Loucy (cell line): Measurements from ENCODE around the gene KRT10.

ENCODE experiments used
- H2AFZ ChIP-seq: fragments of 200-600 bp; sonication (generic); 2 replicates; pipeline ENCODE4 v1.6.0; 2016; ENCODE audit warnings: antibody characterized with exemption, mild to moderate bottlenecking, low read length, moderate library complexity
- H3F3A ChIP-seq: fragments of 200-600 bp; 2 replicates; pipeline ENCODE4 v1.6.0; 2016; ENCODE audit warnings: antibody characterized with exemption, low read depth, mild to moderate bottlenecking
- H3K27me3 ChIP-seq: fragments of 200-600 bp; sonication (generic); 2 replicates; pipeline ENCODE4 v1.6.1; 2014; ENCODE audit warnings: low read length, mild to moderate bottlenecking; ENCODE audit not compliant: insufficient read depth, poor library complexity, severe bottlenecking
- H3K36me3 ChIP-seq: fragments of 200-600 bp; sonication (generic); 2 replicates; pipeline ENCODE4 v1.6.1; 2016; ENCODE audit warnings: low read length; ENCODE audit not compliant: insufficient read depth
- H3K4me1 ChIP-seq: fragments of 200-600 bp; sonication (generic); 2 replicates; pipeline ENCODE4 v1.5.1; 2014; ENCODE audit warnings: low read length, mild to moderate bottlenecking; ENCODE audit not compliant: insufficient read depth, poor library complexity, severe bottlenecking
- H3K4me2 ChIP-seq: fragments of 200-600 bp; sonication (generic); 2 replicates; pipeline ENCODE4 v1.6.0; 2014; ENCODE audit warnings: antibody characterized with exemption, low read length, low read depth, mild to moderate bottlenecking; ENCODE audit not compliant: poor library complexity, severe bottlenecking
- H3K4me3 ChIP-seq: fragments of 200-600 bp; sonication (generic); 2 replicates; pipeline ENCODE4 v1.5.1; 2014; ENCODE audit warnings: low read length, mild to moderate bottlenecking, mixed read lengths; ENCODE audit not compliant: poor library complexity, severe bottlenecking
- H3K79me2 ChIP-seq: fragments of 200-600 bp; sonication (generic); 2 replicates; pipeline ENCODE4 v1.6.1; 2014; ENCODE audit warnings: low read length; ENCODE audit not compliant: insufficient read depth
- H3K9ac ChIP-seq: fragments of 200-600 bp; sonication (generic); 2 replicates; pipeline ENCODE4 v1.6.0; 2014; ENCODE audit warnings: mild to moderate bottlenecking, low read depth, low read length, moderate library complexity; ENCODE audit not compliant: poor library complexity, severe bottlenecking
- H3K9me2 ChIP-seq: fragments of 200-600 bp; sonication (generic); replicated peaks from 2 replicates; pipeline ENCODE4 v1.6.1; 2016; ENCODE audit warnings: low read depth, low read length, mixed read lengths
- H3K9me3 ChIP-seq: fragments of 200-600 bp; sonication (generic); 2 replicates; pipeline ENCODE4 v1.6.1; 2014; ENCODE audit warnings: mild to moderate bottlenecking, antibody characterized with exemption, low read length, low read depth; ENCODE audit not compliant: insufficient read depth
- H4K20me1 ChIP-seq: fragments of 200-600 bp; sonication (generic); 2 replicates; pipeline ENCODE4 v1.6.0; 2014; ENCODE audit warnings: antibody characterized with exemption, low read length, mild to moderate bottlenecking; ENCODE audit not compliant: insufficient read depth, poor library complexity, severe bottlenecking
- EZH2phosphoT487 ChIP-seq: fragments of 200-600 bp; IDR thresholded peaks from 2 replicates; pipeline ENCODE4 v1.6.1; 2018; ENCODE audit warnings: antibody characterized with exemption, mild to moderate bottlenecking, moderate library complexity, borderline replicate concordance
- TF ChIP-seq, protein P1 (sequence below): fragments of 200-600 bp; sonication (generic); conservative IDR thresholded peaks from 2 replicates; pipeline ENCODE4 v1.5.1; 2014; ENCODE audit warnings: mild to moderate bottlenecking, antibody characterized with exemption, low read length

Gene KRT10

DNA sequence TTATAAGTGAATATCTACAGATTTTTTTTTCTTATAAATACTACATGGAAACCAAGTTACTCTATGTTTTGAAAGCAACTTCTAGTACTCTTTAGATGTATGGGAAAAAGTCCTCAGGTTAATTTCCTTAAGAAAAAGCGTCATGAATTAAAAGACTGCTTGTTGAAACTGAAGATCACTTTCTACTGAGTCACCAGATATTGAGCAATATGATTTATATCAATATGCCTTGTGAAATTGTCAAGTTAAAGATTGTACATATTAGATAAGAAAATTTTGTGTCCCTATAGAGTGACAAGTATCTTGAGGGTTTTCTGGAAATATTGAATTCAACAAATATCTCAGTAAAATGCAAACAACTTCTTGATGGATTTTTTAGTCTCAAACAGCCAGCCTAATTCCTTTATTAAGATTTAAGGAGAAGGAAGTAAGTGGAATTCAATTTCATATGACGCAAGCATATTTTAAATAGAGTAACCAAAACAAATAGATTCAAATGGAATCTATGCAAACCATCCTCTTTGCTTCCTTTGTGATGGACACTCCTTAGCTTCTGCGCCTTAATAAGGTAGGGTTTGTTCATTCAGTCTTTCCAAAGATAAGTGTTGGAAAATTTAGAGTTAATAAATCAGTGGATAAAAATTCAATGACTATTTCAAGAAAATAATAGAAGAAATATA lies 28.0 kb upstream of the KRT10 start:
- Histone ChIP-seq H2AFZ (no peak overlapping the region), H3K27me3 (peaks cover 9% of the 10 kb centered on the region), H3K9me2 (no peaks in the 10 kb centered on the region), H3K4me2 (no peak overlapping the region), H3K9ac (no peak overlapping the region), H3K4me3 (no peak overlapping the region), H3F3A (no peaks in the 10 kb centered on the region), H3K79me2 (no peaks in the 10 kb centered on the region), H3K36me3 (no peaks in the 10 kb centered on the region), H3K4me1 (no peaks in the 10 kb centered on the region), H3K9me3 (no peaks in the 10 kb centered on the region), H4K20me1 (no peaks in the 10 kb centered on the region)
- TF ChIP-seq EZH2phosphoT487 = no peak
- TF ChIP-seq, protein P1, sequence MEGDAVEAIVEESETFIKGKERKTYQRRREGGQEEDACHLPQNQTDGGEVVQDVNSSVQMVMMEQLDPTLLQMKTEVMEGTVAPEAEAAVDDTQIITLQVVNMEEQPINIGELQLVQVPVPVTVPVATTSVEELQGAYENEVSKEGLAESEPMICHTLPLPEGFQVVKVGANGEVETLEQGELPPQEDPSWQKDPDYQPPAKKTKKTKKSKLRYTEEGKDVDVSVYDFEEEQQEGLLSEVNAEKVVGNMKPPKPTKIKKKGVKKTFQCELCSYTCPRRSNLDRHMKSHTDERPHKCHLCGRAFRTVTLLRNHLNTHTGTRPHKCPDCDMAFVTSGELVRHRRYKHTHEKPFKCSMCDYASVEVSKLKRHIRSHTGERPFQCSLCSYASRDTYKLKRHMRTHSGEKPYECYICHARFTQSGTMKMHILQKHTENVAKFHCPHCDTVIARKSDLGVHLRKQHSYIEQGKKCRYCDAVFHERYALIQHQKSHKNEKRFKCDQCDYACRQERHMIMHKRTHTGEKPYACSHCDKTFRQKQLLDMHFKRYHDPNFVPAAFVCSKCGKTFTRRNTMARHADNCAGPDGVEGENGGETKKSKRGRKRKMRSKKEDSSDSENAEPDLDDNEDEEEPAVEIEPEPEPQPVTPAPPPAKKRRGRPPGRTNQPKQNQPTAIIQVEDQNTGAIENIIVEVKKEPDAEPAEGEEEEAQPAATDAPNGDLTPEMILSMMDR = no peak

DNA sequence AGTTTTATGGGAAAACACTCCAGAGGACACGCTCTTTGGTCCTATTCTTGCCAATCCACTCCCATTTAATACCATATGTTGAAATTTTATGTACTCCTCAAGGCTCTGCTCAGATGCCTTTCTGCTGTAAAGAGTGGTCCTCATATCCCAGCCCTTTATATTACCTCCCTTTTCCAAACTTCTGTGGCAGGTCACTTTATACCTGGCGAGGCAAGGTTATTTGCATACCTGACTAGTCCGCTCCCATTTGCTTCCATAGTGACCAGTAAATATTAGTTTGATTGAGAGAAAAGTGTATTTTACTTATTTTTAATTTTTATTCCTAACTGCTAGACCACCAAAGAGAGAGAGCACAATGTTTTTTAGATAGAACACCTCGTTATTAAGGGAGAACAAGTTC lies 27.3 kb upstream of the KRT10 start:
- Histone ChIP-seq H3K4me3 (no peak overlapping the region), H3K36me3 (no peaks in the 10 kb centered on the region), H4K20me1 (no peaks in the 10 kb centered on the region), H3K79me2 (no peaks in the 10 kb centered on the region), H3K9me2 (no peaks in the 10 kb centered on the region), H3K9ac (no peak overlapping the region), H3K9me3 (no peaks in the 10 kb centered on the region), H2AFZ (no peak overlapping the region), H3K4me2 (no peak overlapping the region), H3K27me3 (peaks cover 9% of the 10 kb centered on the region), H3F3A (no peaks in the 10 kb centered on the region), H3K4me1 (no peaks in the 10 kb centered on the region)
- no peak for TF ChIP-seq EZH2phosphoT487
- TF ChIP-seq, protein P1 = no peak

DNA sequence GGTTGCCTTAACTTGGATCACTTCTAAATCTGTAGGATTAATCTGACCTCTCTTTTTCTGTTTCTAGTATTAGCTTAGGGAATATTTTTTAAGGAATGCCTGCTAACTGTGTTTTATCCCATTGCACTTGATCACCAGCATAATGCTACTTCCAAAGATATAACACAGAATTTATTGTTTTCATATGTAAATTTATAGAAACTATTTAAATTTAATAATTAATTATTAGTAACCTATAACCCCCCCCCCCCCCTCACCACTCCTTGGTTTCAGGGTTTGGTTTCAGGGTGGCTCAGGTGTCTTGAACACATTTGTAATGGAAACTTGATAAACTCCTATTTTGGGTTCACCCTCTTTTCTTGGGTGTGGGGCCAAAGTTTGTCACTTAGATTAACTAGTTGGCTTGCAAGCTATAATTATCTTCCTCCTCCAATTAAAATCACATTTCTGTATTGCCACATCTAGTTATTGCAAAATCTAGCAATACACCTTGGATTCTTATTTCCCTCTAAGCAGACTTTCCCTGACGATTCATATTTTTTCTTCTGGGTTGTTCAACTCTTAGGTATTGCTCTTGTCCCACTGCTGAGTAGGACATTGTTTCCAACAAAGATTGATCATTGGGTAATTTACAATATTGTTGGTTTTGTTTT lies 26.3 kb upstream of the KRT10 start:
- Histone ChIP-seq H3K4me3 (no peak overlapping the region), H3K36me3 (no peaks in the 10 kb centered on the region), H3K79me2 (no peaks in the 10 kb centered on the region), H3K27me3 (peaks cover 9% of the 10 kb centered on the region), H3K9me3 (no peaks in the 10 kb centered on the region), H3F3A (no peaks in the 10 kb centered on the region), H2AFZ (no peak overlapping the region), H3K9ac (no peak overlapping the region), H3K4me2 (no peak overlapping the region), H3K4me1 (no peaks in the 10 kb centered on the region), H4K20me1 (no peaks in the 10 kb centered on the region), H3K9me2 (no peaks in the 10 kb centered on the region)
- TF ChIP-seq, protein P1 = no peak
- TF ChIP-seq EZH2phosphoT487 = no peak
